ENCODE data around the gene PPP1R1C. TPM values are rescaled to one million over a fixed set of nuclear protein-coding genes. Genes with fewer than 3 reads are reported as not detected.

Gene PPP1R1C
- total RNA-seq: 0.07 TPM in 1 of 2 replicates, not detected in the other

GRCh38 chr2:181985632-181986205 lies at the start of gene PPP1R1C:
TSS of gene PPP1R1C (plus strand) at chr2:181985853. CDS start at chr2:181986111, 258 bp downstream.

Other genes with a start within 250 kb of the PPP1R1C start
- gene ITPRID2, start 94.1 kb upstream of the PPP1R1C start, total RNA-seq: 154 and 160 TPM in 2 replicates